Measurements from ENCODE around the gene C20orf141.

DNA sequence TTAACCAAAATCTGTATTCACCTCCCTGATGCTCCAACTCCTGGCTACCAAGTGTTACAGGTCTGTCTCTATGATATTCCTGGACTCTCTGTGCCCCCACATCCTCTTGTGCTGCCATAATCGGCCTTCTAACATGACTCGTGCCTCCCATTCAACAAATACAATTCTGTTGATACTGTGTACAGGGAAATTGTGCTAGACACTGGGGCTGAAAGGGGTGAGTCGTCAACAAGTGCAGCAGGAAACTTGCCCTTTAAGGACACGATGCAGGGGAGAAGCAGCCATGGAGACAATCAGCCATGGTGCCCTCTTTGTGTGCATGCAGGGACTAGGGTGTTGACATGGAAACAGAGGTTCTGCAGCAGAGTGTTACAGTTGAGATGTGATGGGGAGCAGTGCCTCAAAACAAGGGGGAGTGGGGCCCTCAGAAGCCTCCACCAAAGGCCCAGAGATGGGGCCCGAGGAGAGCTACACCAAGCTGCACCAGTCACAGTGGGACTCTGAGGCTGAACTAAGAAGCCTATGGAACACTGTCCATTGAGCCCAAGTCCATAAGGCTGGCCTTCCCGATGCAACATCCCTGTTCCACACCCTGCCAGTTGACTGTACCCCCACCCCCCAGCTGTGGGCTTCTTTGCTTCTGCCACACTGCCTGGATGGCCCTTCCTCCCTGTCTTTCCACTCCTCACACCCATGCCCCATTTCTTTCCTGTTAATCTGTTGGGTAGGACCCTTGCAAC lies 22.6 kb downstream of the C20orf141 start:
- TF ChIP-seq GATA3 (IDR thresholded peaks at IDR 0.05; ENCODE audit: low read depth, low read length) (no peak), GATA2 (IDR thresholded peaks at IDR 0.05; ENCODE audit: low read depth, low read length) (no peak)

Data from SH-SY5Y (cell line).